CD4-positive, alpha-beta T cell treated with Interleukin-6 for 4 hours (primary cell): Measurements from ENCODE around the gene GALNT4.

Experiments
- DNase-seq: peaks from one replicate; pipeline ENCODE4 v3.0.0-alpha.2; 2020; ENCODE audit warnings: mixed read lengths

GALNT4 gene

DNA sequence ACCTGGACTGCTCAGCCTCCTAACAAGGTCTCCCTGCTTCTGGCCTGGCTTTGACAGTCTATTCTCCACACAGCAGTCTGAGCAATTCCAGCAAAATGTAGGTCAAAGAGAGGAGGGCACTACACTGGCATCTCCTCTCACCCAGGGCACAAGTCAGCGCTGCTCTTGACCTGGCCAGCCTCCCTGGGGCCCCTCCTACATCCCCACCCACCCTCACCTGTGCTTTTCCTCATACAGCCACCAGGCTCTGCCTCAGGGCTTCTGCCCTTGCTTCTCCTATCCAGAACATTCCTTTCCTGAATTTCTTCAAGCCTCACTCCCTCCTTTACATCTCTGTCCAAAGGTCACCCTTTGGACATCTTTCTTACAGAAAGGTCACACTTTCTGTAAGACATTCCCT lies 33.7 kb downstream of the GALNT4 start:
- DNase-seq, result no peak

DNA sequence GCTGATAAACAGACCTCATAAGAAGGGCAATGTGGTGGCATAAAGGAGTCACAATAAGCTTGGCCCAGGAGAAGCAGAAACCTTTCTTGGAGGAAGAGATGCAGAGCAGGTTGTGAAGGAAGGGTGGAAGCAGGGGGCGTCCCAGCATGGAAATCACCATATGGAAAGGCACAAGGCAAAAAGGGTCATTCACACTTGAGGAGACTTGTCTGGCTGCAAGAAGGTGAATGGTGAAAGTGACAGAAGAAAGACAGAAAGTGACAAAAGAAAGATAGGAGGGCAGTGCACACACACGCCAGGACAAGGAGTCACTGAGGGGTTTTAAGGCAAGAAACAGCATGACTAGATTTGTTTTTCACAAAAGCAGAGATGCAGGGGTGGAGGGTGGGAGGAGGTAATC lies 38.3 kb downstream of the GALNT4 start:
- DNase-seq, result no peak

DNA sequence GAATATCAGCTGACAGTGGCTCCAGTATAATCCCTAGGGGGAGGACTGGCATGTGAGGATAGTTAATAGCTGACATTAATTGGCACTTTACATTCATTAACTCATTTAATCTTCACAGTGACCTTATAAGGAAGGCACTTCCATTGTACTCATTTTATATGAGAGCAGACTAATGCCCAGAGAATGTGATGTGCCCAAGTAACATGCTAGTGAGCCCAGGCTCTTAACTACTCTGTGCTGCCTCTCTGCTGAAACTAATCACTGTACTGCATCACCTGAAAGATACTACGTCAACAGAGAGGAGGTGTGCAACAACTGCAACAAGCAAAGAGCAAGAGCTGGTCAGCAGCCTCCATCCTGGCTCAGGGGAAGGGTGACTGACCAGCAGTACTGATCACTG lies 40.1 kb downstream of the GALNT4 start:
- no peak for DNase-seq

DNA sequence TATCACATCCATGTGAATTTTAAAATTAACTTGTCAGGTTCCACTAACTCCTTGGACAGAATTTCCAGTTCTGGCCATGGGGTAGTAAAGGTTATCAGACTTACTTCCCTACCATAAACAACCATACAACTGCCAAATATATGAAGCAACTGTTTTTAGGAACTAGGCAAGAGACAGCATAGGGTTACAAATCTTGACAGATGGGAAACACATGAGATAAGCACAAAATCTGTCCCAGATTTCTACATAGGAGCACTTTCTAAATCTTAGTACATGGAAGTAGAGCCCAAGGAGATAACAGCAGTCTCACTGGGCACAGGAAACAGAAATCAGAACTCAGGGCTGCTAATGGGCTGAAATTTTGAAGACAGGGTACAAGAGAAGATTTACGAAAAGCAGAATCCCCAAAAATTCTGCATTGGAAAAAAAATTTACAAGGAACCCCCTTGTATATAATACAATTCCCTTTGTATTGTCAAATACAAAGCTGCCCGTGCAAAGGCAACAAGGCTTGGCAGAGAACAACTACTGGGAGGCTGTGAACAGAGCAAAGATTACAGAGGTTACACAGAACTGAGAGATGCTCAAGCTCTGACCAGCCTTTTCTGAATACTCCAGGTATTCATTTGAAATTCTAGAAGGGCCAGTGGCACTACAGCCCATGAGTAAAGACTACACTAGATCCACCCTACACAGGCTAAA lies 43.2 kb downstream of the GALNT4 start:
- DNase-seq, result no peak

DNA sequence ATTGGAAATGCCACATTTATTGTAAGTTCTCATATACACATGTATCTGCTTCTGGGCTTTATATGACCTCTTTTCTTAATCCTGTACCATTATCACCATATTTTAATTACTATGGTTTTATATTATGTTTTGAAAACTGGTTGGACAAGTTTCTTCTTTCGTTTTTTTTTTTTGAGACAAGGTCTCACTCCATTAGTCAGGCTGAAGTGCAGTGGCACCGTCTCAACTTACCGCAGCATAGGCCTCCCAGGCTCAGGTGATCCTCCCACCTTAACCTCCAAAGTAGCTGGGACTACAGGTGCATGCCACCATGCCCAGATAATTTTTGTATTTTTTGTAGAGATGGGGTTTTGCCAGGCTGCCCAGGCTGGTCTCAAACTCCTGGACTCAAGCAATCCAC lies 44.6 kb downstream of the GALNT4 start:
- no peak for DNase-seq

DNA sequence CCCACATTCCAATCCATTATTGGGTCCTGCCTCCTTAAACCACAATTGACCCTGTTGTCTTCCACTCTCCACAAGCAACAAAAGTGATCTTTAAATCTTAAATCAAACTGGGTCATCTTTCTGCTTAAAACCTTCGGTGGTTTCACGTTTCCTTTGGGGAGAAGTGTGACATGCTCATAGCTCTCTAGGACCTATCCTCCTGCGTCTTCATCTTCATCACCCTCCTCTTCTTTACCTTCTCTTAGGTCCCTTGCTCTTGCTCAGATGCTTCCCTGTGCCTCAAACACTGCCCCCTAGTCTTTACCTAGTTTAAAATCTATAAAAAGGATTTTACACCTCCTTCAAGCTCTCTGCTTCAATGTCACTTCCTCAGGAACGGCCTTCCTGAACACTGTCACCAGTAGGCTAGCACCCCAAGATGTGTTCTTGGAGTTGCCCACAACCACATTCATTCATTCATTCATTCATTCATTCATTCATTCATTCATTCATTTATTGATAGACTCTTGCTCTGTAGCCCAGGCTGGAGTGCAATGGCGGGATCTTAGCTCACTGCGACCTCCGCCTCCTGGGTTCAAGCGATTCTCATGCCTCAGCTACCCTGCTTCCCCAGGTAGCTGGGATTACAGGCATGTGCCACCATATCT lies 46.8 kb downstream of the GALNT4 start:
- no peak for DNase-seq

DNA sequence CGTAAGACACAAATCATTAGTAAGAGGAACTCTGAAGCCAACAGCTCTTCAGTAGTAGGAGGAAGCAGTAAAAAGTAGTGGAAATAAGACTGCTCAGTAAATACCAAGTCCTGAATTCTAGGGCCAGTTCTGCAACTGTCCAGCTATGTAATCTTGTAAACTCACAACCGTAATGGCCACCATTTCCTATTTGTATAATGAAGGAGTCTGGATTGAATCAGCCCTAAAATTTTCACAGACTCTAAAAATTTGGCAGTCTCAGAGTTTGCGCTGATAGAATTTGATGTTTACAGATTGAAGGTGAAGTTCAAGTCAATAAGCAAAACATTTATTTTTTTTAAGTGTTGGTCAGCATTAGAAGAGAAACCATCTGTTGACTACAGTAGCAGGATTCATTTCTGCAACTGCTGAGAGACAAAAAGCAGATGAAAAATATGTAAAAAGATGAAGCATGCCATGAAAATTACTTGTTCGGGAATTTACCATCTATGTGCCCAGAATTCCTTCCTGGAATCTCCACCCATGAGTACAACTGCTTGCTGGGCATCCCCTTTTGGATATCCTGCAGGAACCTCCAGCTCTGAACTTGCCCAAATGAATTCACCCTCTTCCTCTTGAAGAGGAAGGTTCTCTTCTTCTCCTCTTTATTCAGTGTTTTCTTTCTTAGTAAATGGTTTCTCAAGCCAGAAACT lies 47.5 kb downstream of the GALNT4 start:
- no peak for DNase-seq

DNA sequence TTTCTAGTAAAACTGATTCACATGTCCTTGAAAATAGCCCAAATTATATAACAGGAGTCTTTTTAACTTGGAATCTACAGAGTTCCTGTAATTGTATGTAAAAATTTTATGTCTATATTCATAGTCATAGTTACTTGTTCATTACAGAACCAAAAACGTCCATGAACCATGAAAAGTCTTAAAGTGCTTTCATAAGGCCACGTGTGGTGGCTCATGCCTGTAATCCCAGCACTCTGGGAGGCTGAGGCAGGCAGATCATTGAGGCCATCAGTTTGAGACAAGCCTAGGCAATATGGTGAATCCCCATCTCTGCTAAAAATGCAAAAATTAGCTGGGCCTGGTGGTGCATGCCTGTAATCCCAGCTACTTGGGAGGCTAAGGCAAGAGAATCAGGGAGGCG lies 48.4 kb downstream of the GALNT4 start:
- DNase-seq, result no peak

DNA sequence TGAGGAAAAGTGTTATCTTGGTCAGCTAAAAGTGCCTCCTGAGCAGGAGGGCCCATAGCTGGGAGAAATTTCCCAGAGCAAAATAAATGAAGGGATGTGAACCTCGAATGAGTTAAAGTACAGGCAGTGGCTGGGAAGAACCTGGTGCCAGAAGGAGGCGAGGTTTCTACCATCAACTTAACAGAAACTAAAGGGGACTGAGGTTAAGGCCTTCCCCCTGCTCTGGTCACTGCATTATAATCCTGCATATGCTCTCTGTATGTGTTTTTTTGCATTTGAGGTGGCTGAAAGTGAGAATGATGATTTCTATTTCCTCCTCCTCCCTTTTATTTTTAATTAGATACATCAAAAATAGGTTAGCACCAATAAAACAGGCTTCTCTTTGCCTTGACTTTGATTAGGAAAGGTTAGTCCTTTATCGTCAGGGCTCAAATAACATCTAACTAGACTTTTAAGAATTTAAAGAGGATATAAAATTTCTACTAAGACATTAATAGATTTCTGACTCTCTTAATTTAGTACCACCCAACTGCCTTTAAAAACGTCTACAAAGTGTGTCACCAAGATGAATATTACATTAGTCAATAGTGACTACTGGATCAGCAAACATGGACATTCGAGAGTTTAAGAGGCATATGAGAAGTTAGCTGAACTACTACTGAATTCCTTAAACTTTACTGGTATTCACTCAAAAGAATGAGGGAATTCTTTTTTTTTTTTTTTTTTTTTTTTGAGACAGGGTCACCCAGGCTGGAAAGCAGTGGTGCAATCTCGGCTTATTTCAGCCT lies 49.2 kb downstream of the GALNT4 start:
- DNase-seq, result no peak

DNA sequence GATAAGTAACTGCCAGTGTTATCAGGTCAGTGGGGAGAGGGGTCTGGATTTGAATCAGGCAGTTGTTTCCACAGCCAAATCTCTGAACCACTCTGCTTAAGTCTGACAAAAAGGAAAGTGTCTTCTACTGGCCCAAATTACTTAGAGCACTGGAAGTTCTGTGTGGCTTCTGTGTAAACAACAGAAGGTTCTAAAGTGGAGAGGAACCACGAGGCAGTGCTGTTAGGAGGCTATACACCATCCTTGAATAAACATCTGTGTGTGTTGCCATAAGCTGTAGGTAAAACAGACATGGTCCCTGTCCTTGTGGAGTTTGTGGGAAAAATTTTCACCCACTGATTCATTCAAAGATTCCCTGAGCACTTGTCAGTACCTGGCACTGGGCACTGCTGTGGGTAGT lies 50.0 kb downstream of the GALNT4 start:
- DNase-seq, result no peak
